Activated T-cell treated with anti-CD3 and anti-CD28 coated beads, Interleukin-2, amount 50 U/mL, for 24 hours (primary cell): ENCODE results near the gene CHMP2A.

Experiments used
- DNase-seq: peaks from one replicate; pipeline ENCODE4 v3.0.0-alpha.2; 2020
- H3K27ac Mint-ChIP-seq: 2 replicates; pipeline ENCODE4 v1.8.0; 2020; ENCODE audit warnings: mild to moderate bottlenecking, mixed read lengths
- H3K27me3 Mint-ChIP-seq: 2 replicates; pipeline ENCODE4 v1.8.0; 2020; ENCODE audit warnings: mixed read lengths
- H3K36me3 Mint-ChIP-seq: 2 replicates; pipeline ENCODE4 v1.8.0; 2020; ENCODE audit warnings: low read depth, mixed read lengths
- H3K4me1 Mint-ChIP-seq: 2 replicates; pipeline ENCODE4 v1.8.0; 2020; ENCODE audit warnings: low read depth, mixed read lengths
- H3K4me3 Mint-ChIP-seq: 2 replicates; pipeline ENCODE4 v1.8.0; 2020; ENCODE audit warnings: mild to moderate bottlenecking, moderate library complexity, mixed read lengths
- H3K9me3 Mint-ChIP-seq: 2 replicates; pipeline ENCODE4 v1.8.0; 2020; ENCODE audit warnings: mixed read lengths

The CHMP2A gene

GRCh38 chr19:58572818-58573657 lies 18.1 kb upstream of the CHMP2A start, which contains the start of gene MZF1:
Gene MZF1 (minus strand): TSS chr19:58573335. CDS start chr19:58571389, 1,946 bp downstream.
- no peaks in the 10 kb centered on the region for H3K27me3 Mint-ChIP-seq
- no peaks in the 10 kb centered on the region for H3K9me3 Mint-ChIP-seq
- H3K36me3 Mint-ChIP-seq: peaks cover 57% of the 10 kb centered on the region
- H3K4me1 Mint-ChIP-seq: peaks cover 45% of the 10 kb centered on the region
- DNase-seq: peak; percentile 100
- H3K4me3 Mint-ChIP-seq: peak within 1 kb of the TSS; percentile 92
- peak within 1 kb of the TSS; percentile 100 for H3K27ac Mint-ChIP-seq

- H3K27me3 Mint-ChIP-seq: no peaks in the 10 kb centered on the region
- H3K4me3 Mint-ChIP-seq: peak overlapping the region; percentile 92
- H3K36me3 Mint-ChIP-seq: peaks cover 59% of the 10 kb centered on the region
- no peaks in the 10 kb centered on the region for H3K9me3 Mint-ChIP-seq
- peaks cover 41% of the 10 kb centered on the region for H3K4me1 Mint-ChIP-seq
- DNase-seq: no peak
- peak overlapping the region; percentile 100 for H3K27ac Mint-ChIP-seq
Measured at GRCh38 chr19:58572026-58572817, 17.3 kb upstream of the CHMP2A start.

- Mint-ChIP-seq H3K4me3 (peak overlapping the region; percentile 92), H3K4me1 (peaks cover 39% of the 10 kb centered on the region), H3K36me3 (peaks cover 65% of the 10 kb centered on the region), H3K27ac (peak overlapping the region; percentile 100), H3K27me3 (no peaks in the 10 kb centered on the region), H3K9me3 (no peaks in the 10 kb centered on the region)
- DNase-seq: peak; percentile 15
Measured at GRCh38 chr19:58571575-58571947, 16.7 kb upstream of the CHMP2A start.

GRCh38 chr19:58570770-58571574 lies 16.1 kb upstream of the CHMP2A start:
- Mint-ChIP-seq H3K36me3 (peaks cover 71% of the 10 kb centered on the region), H3K27me3 (no peaks in the 10 kb centered on the region), H3K4me3 (no peak overlapping the region), H3K27ac (no peak overlapping the region), H3K4me1 (peaks cover 38% of the 10 kb centered on the region), H3K9me3 (no peaks in the 10 kb centered on the region)
- DNase-seq: peak; percentile 26

- Mint-ChIP-seq H3K27ac (no peak overlapping the region), H3K4me1 (peaks cover 34% of the 10 kb centered on the region), H3K36me3 (peaks cover 68% of the 10 kb centered on the region), H3K4me3 (no peak overlapping the region), H3K9me3 (no peaks in the 10 kb centered on the region), H3K27me3 (no peaks in the 10 kb centered on the region)
- peak; percentile 27 for DNase-seq
Measured at GRCh38 chr19:58569943-58570670, 15.2 kb upstream of the CHMP2A start.

- no peaks in the 10 kb centered on the region for H3K27me3 Mint-ChIP-seq
- peak; percentile 28 for DNase-seq
- peaks cover 32% of the 10 kb centered on the region for H3K4me1 Mint-ChIP-seq
- no peak overlapping the region for H3K27ac Mint-ChIP-seq
- H3K4me3 Mint-ChIP-seq: no peak overlapping the region
- no peaks in the 10 kb centered on the region for H3K9me3 Mint-ChIP-seq
- peaks cover 69% of the 10 kb centered on the region for H3K36me3 Mint-ChIP-seq
Measured at GRCh38 chr19:58569191-58569942, 14.5 kb upstream of the CHMP2A start.

GRCh38 chr19:58568453-58569130 lies 13.7 kb upstream of the CHMP2A start:
- DNase-seq: peak; percentile 25
- H3K36me3 Mint-ChIP-seq: peaks cover 69% of the 10 kb centered on the region
- peaks cover 31% of the 10 kb centered on the region for H3K4me1 Mint-ChIP-seq
- H3K9me3 Mint-ChIP-seq: no peaks in the 10 kb centered on the region
- H3K27me3 Mint-ChIP-seq: no peaks in the 10 kb centered on the region
- peak overlapping the region; percentile 9 for H3K27ac Mint-ChIP-seq
- H3K4me3 Mint-ChIP-seq: no peak overlapping the region

- H3K4me3 Mint-ChIP-seq: no peak overlapping the region
- H3K4me1 Mint-ChIP-seq: peaks cover 34% of the 10 kb centered on the region
- H3K36me3 Mint-ChIP-seq: peaks cover 63% of the 10 kb centered on the region
- H3K9me3 Mint-ChIP-seq: no peaks in the 10 kb centered on the region
- no peak overlapping the region for H3K27ac Mint-ChIP-seq
- DNase-seq: peak; percentile 23
- H3K27me3 Mint-ChIP-seq: no peaks in the 10 kb centered on the region
Measured at GRCh38 chr19:58566989-58567388, 12.1 kb upstream of the CHMP2A start.

GRCh38 chr19:58563823-58564222 lies 8.9 kb upstream of the CHMP2A start:
- Mint-ChIP-seq H3K4me1 (peaks cover 56% of the 10 kb centered on the region), H3K9me3 (no peaks in the 10 kb centered on the region), H3K4me3 (peak overlapping the region; percentile 97), H3K36me3 (peaks cover 54% of the 10 kb centered on the region), H3K27ac (peak overlapping the region; percentile 2), H3K27me3 (no peaks in the 10 kb centered on the region)
- DNase-seq: no peak

- peaks cover 47% of the 10 kb centered on the region for H3K36me3 Mint-ChIP-seq
- H3K9me3 Mint-ChIP-seq: no peaks in the 10 kb centered on the region
- no peaks in the 10 kb centered on the region for H3K27me3 Mint-ChIP-seq
- H3K4me3 Mint-ChIP-seq: peak overlapping the region; percentile 97
- peaks cover 54% of the 10 kb centered on the region for H3K4me1 Mint-ChIP-seq
- DNase-seq: peak; percentile 68
- peak overlapping the region; percentile 70 for H3K27ac Mint-ChIP-seq
Measured at GRCh38 chr19:58563034-58563573, 8.2 kb upstream of the CHMP2A start.

- DNase-seq: peak; percentile 74
- Mint-ChIP-seq H3K27ac (peak overlapping the region; percentile 71), H3K27me3 (no peaks in the 10 kb centered on the region), H3K4me1 (peaks cover 50% of the 10 kb centered on the region), H3K36me3 (peaks cover 48% of the 10 kb centered on the region), H3K9me3 (no peaks in the 10 kb centered on the region), H3K4me3 (peak overlapping the region; percentile 97)
Measured at GRCh38 chr19:58562122-58563033, 7.5 kb upstream of the CHMP2A start.
